NCI-H2227 treated with DMSO at 0.1 percent for 48 hours (cell line): Measurements from ENCODE around the gene CCDC126.
"Not testable (repeated sequence)": the region's sequence is repeated elsewhere in the genome, so short reads cannot be mapped to it uniquely, and the experiment has no call there.

Experiments
- DNase-seq: peaks from one replicate; lab custom pipeline; 2025; lab: John Stamatoyannopoulos, UW

CCDC126 gene

DNA sequence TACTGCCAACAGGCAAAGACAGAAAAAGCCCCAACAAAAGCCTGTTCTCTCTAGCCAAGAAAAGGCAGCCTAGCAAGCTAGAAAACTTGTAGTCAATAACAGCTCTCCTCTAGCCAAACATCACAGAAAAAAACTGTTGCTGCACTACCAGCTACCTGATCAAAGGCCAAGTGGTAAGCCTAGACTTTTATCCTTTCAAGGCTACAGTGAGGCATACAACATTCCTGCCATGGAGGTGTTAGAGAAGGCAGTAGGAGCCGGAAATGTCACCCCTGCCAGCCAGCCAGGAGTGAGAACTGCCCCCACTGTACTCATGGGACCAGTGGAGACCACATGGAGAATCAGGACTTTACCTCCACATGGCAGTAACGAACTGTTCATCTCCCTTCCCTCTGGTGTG lies 31.2 kb downstream of the CCDC126 start:
- no peak for DNase-seq

DNA sequence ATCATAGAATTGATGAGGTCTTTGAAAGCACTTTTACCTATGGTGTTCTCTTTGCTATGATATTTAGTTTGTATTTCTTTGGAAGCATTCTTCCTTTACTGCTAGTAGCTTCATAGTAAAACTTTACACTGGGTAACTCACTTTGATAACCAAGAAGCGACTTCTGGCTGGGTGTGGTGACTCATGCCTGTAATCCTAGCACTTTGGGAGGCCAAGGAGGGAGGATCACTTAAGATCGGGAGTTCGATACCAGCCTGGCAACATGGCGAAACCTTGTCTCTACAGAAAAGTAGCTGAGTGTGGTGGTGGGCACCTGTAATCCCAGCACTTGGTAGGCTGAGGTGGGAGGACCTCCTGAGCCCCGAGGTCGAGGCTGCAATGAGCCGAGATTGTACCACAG lies 36.2 kb downstream of the CCDC126 start:
- no peak for DNase-seq

DNA sequence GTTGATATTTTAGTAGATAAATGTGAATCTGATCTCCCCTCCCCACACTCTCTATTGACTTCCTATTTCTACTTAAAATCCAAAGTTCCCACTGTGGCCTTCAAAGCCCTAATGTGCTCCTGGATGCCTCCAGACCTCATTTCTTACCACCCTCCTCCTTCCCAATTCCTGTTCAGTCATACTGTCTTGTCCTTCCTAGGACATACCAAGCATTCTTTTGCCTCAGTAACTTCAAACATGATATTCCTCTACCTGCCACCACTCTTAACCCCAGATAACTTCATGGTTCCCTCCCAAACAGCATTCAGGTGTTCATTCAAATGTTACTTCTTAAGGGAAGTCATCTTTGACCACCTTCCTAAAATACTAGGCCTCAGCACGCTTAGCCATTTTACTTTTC lies 48.6 kb downstream of the CCDC126 start:
- DNase-seq, result no peak

DNA sequence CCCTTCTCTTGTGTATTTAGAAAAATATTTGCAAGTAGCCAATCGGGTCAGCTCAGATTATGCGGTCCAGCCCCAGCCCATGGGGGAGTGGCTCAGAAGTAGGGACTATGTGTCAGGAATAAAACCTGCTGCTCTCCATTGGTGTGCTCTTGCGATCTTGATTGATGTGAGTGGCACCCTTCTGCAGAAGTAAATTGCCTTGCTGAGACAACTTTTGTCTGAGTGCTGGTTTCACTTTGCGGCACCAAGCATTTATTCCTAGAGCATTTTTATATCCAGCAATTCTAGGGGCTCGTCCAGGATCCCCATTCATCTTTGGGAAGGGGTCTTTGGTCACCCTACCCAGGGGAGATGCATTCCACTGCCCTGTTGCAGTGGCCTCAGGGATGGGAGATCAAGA lies 56.8 kb downstream of the CCDC126 start:
- DNase-seq, result no peak

DNA sequence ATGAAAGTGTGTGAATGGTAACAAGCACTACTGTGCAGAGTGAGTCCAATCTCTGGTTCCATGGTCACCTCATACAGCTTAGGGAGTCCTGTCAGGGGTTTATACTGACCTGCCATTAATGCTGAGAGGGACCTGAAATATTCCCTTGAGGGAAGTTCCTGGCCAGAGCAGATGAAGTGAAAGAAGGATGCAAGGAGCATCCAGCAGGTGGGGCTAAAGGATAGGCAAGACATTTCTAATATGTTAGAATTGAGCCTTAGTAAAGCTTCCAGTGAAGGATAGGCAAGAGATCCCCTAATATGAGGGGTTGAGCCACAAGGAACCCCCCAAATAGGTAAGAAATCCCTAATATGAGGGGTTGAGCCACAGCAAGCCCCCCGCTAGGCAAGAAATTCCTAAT lies 57.3 kb downstream of the CCDC126 start:
- DNase-seq, result no peak

DNA sequence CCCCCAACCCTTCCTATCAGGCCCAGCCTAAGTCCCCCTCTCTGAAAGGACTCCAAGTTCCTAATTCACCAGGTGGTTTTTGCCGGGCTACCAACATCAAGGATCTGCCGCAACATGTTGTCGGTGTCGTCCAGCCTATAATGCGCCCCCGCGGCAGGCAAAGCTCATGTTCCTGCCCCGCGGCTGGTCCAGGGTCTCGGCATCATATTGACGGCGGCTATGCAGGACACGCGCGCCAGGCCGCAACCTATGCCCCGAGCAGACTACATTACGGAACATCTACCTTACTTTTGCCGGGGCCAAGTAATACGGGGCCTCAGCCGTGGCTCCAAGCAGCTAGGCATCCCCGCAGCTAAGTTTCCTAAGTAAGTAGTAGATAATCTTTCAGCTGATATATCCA lies 58.3 kb downstream of the CCDC126 start:
- no peak for DNase-seq

DNA sequence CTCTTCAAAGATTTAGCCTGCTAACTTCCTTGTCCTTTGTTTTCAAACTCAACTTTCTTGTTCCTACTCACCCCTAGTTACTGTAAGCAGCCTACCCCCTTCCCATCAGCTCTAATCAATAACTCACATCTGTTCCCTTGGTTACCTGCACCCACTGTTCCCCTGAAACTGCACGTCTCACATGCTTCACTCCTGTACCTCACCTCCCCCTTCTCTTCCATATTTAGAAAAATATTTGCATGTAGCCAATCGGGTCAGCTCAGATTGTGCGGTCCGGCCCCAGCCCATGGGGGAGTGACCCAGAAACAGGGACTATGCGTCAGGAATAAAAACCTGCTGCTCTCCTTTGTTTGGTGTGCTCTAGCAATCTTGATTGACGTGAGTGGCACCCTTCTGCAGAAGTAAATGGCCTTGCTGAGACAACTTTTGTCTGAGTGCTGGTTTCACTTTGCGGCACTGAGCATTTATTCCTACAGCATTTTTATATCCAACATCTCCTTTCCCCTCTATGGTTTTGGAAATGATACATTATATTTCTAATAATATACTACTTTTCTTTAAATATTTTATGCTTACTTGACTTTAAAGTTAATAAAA lies 61.7 kb downstream of the CCDC126 start:
- no peak for DNase-seq

DNA sequence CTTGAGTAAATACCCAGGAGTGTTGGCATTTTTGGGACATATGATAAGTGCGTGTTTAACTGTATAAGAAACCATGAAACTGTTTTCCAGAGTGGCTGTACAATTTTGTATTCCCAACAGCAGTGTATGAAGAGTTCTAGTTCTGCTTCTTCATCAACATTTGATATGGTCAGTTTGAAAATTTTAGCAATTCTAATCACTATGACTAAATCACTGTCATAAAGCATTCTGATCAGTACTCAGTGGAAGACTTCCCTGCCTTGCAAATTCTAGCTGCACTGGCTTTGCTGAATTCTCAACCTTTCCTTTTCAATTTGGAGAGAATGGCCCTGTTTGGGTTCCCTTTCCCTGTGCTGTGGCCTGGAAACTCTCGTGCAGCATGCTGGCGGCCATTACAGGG lies 64.2 kb downstream of the CCDC126 start:
- no peak for DNase-seq

DNA sequence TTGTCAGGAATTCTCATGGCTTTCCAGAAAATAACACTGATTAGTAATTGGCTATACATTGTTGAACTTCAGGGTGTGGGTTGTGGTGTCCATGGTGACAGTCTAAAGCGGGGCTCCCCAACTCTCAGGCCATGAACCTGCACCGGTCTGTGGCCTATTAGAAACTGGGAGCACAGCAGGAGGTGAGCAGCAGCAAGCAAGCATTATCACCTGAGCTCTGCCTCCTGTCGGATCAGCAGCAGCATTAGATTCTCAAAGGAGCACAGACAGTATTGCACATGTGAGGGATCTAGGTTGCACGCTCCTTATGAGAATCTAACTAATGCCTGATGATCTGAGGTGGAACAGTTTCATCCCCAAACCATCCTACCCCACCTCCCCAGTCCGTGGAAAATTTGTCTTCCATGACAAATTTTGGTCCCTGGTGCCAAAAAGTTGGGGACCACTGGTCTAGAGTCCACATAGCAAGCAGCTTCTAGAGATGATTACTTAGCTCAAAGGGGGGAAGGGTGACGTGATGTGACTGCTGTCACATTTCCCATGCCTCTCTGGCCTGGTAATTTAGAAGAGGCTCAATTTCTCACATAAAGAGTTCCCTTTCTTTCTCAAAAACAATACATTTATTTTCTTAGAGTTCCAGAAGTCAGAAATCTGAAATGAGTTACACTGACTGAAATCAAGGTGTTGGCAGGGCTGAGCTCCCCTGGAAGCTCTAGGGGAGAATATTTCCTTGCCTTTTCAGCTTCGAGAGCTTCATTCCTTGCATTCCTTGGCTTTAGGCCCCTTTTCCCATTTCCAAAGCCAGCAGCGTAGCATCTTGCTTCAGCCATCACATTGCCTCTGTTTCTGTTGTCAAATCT lies 65.2 kb downstream of the CCDC126 start:
- DNase-seq, result no peak

DNA sequence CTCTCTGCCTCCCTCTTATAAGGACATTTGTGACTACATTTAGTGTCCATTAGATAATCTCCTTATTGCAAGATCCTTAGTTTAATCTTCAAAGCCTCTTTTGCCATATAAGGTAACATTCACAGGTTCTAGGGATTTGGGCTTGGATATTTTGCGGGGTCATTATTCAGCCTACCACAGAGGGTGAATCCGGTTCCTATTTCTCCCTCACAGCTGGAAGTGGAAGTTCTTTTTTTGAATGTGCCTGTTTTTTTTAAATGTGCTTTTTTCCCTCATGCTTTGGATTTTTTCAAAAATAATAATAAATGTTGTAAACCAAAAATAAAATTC lies 65.8 kb downstream of the CCDC126 start:
- DNase-seq, result no peak

DNA sequence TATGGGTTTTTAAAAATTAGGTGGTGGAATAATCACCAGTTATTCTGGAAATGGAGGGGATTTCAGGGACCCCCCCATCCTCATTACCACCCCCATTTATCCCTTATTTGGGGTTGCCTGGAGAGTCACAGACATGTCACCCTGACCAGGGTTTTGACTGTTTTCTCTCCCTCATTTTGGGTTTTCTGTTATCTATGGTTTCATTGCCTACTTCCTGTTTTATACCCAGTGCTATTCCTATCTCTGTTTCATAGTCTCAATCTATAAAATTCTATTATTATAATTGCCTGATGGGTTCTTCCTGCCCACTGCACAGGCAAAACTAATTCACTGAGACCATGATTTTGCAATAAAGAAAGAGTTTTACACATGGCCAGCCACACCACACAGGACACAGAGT lies 66.9 kb downstream of the CCDC126 start:
- DNase-seq, result no peak

DNA sequence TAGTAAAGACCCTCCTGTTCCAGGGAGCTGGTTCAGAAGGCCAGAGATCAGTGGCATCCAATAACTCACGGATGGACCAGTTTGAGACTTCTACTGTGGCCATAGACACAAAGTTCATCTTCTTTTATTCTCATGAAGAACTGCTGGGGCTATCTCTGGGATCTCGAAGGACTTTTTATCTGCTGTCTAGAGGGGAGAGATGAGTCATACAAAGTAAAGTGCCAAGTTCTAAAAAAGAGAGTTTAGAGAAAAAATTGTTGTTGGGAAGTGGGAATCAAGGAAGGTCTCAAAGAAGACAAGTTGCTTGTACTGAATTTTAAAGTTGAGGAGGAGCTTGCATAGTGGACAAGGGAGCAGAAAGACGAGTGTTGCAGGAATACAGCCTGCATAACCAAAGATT lies 74.9 kb downstream of the CCDC126 start:
- no peak for DNase-seq

DNA sequence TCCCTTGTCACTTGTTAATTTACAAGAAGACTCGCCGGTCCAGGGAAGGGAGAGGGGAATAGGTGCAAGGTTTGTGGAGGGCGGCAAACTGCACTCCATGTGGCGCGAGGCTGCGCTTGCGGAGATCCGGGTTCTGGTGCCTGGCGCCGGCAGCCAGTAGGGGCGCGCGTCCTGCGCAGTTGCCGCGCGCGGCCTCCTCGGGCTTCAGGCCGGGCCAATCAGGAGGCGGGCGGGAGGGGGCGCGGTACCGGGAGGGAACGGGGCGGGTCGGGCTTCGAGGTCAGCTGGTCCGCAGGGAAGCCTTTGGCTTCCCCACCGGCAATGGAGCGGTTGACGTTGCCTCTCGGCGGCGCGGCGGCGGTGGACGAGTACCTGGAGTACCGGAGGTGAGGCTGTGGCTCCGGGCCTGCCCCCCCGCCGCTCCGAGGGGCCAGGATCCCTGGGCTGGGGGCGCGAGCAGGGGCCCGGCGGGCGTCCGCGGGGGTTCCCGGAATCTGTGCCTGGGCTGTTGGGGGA lies 82.8 kb downstream of the CCDC126 start, which contains the start of gene FAM221A:
Gene FAM221A (plus strand): TSS at position 302 of the 516 bp plus-strand sequence. CDS start 20 bp downstream, at position 322.
- peak; percentile 79 for DNase-seq

DNA sequence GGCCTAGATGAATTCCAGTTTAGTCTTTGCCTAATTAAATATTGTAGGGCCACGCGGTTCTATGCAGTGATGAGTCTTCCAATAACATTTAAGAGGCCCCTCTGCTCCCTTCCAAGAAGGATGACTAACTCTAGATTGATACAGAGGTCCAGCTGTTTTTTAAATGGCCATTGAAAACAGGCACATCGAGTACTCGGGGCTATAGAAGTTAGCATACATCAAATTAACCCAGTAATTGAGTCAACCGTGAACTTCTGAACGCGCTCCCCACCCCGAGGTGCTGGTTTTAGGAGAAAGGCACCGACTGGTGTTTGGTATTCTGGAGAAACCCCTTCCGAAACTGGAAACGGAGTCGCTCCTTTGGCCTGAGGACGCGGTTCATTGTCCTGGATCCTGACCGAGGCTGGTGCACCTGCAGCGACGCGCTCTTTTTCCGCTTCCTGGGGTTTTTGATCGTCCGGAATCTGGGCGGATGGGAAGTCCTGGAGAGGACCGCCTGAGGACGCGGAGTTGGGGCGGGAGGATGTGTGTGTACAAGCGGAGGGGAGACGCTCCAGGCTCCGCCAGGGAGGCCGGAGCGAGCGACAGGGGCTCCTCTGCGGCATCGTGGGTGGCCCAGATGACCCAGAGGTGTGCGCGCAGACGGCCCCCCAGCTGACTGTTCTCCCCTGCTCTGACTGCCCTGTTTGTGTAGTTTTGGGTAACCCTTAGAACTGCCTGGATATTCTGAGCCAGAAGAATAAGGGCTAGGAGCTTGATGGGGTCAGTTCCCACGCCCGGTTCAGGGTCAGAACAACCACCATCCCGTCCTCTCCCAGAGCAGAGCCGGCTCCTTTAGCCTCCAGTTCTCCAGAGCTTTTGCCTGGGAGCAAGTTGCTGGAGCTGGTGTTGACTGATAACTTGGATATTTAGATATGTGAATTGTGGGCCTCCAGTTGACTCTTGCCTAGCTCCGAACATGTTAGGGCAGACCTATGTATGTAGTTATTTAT lies 83.5 kb downstream of the CCDC126 start:
- DNase-seq, result peak; percentile 33

DNA sequence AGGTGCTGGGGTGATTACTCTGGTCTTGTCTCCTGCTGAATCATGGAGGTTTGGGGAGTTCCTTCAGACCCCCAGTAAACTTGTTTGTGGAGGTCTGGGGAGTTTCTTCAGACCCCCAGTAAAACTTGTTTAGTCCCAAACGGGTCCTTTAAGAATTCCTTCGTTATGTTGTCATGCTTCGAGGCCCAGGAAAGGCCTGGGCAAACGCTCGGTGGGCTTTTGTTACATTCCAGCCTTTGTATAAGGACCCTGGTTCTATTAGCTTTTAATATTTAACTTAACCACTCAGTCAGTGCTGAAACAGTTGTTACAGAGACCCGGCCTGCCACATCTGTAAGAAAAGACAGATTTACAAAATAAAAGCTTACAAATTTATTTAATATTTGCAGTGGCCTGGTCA lies 86.9 kb downstream of the CCDC126 start:
- not testable (repeated sequence) for DNase-seq

DNA sequence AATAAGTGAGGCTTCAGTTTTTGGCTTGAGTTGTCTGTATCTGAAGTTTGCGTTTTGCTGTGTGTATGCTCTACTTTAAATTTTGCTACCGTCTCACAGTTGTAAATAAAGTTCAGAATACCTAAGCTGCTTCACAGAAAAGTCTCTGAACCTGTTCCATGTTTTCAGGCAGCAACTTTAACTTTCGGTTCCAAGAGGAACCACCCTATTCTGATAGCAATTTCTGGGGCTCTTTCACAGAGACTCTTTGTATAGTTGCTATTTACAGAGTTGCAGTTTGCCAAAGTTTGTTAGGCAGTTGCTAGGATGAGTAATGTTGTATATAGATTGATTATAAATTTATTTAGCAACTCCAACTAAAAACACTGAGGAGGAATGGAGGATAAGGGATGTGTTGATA lies 88.5 kb downstream of the CCDC126 start:
- no peak for DNase-seq

DNA sequence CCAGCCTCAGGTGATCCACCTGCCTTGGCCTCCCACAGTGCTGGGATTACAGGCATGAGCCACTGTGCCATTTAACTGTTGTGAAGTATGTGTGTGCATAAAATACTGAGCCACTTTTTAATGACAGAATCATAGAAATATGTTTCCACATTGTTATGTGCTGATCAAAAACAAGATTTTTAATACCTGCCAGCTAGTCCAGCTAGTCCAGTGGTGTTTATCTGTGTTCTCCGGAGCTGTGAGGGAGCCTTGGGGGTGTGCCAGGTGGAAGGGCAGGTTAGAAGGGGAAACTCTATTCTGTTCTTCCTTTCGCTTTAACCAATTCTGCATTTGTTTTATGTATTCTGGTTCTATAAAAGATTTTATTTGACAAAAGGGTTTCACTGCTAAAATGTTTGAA lies 89.8 kb downstream of the CCDC126 start:
- no peak for DNase-seq

DNA sequence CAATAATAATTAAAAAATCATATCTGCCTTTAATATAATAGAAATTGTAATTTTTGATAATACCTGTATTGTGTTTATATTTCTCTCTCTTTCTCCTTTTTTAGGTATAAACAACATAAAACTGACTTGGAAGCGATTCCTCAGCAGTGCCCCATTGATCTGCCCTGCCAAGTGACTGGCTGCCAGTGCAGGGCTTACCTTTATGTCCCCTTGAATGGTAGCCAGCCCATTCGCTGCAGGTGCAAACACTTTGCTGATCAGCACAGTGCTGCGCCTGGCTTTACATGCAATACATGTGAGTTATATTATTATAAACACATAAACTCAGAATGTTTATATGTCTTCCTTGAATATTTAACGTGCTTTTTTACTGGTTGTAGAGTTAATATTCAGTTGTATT lies 92.0 kb downstream of the CCDC126 start:
- DNase-seq, result no peak

DNA sequence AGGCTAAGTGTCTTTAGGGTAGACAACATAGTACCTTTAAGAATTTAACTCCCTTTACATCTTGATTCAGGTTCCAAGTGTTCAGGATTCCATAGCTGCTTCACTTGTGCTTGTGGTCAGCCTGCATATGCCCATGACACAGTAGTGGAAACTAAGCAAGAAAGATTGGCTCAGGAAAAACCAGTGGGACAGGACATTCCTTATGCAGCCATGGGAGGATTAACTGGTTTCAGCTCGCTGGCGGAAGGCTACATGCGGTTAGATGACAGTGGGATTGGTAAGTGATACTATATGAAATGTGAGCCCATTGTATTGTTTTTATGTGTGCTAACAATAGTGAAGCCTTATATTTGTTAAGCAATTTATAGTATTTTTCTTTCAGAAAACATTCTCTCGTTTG lies 94.1 kb downstream of the CCDC126 start:
- no peak for DNase-seq

DNA sequence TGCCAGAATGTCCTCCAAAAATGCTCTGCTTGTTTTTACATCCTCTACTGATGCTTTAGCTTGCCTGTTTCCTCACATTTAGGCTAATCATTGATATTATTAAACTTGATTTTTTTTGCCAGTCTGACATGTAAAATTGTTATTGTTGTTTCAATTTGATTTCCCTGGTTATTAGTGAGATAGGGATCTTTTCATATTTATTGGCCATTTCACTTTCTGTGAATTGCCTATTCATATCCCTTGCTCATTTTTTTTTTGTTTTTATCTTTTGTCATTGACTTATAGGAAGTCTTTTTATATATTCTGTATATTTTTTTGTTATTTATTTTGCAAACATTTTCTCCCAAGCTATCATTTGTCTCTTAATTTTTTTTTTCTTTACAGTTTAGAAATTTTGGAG lies 96.0 kb downstream of the CCDC126 start:
- no peak for DNase-seq
